ENCODE measurements around the gene AP4M1. TPM values are rescaled to one million over a fixed set of nuclear protein-coding genes. Genes with fewer than 3 reads are reported as not detected.
A peak's percentile ranks its signal among the peaks of the same experiment; 100 is the strongest.

The AP4M1 gene
- total RNA-seq, 2 experiments from 2014 or later = 25.0 to 33.8 TPM

- no TSS peak for BruUV-seq (replicated peaks)
- Histone ChIP-seq H3K4me3 (ENCODE audit: low read depth, low read length, poor library complexity, severe bottlenecking) (peak overlapping the region; percentile 90), H3K9me2 (ENCODE audit: insufficient read depth, low read length) (no peaks in the 10 kb centered on the region), H4K20me1 (ENCODE audit: insufficient read depth, low read length) (no peaks in the 10 kb centered on the region), H3K79me2 (ENCODE audit: insufficient read depth, low read depth, low read length) (peaks cover 7% of the 10 kb centered on the region; the same call in 1 of the 2 replicates), H3K36me3 (ENCODE audit: insufficient read depth, low read length) (peaks cover 45% of the 10 kb centered on the region), H3K4me1 (ENCODE audit: insufficient read depth, low read length, poor library complexity, severe bottlenecking) (peaks cover 24% of the 10 kb centered on the region), H3K9me3 (ENCODE audit: low read length) (no peaks in the 10 kb centered on the region), H3K4me2 (ENCODE audit: low read length) (peak overlapping the region; percentile 85), H2AFZ (ENCODE audit: low read length) (peak overlapping the region; percentile 82; the same call in 1 of the 2 replicates), H3K27ac (ENCODE audit: low read depth, low read length, poor library complexity, severe bottlenecking) (peak overlapping the region; percentile 72)
- ChIA-PET POLR2A (interaction anchor here (1.1 to 2.1 kb wide), 2 partner anchors 11 to 13 kb away, joined by 6 to 13 read pairs; partner anchors contain the start of genes AP4M1 and MCM7), CTCF (ENCODE audit: unreplicated experiment) (no interaction called here)
- TF ChIP-seq, protein P1, sequence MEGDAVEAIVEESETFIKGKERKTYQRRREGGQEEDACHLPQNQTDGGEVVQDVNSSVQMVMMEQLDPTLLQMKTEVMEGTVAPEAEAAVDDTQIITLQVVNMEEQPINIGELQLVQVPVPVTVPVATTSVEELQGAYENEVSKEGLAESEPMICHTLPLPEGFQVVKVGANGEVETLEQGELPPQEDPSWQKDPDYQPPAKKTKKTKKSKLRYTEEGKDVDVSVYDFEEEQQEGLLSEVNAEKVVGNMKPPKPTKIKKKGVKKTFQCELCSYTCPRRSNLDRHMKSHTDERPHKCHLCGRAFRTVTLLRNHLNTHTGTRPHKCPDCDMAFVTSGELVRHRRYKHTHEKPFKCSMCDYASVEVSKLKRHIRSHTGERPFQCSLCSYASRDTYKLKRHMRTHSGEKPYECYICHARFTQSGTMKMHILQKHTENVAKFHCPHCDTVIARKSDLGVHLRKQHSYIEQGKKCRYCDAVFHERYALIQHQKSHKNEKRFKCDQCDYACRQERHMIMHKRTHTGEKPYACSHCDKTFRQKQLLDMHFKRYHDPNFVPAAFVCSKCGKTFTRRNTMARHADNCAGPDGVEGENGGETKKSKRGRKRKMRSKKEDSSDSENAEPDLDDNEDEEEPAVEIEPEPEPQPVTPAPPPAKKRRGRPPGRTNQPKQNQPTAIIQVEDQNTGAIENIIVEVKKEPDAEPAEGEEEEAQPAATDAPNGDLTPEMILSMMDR (conservative IDR thresholded peaks at IDR 0.05; ENCODE audit: low read length) = no peak
- no peak for TF ChIP-seq EZH2phosphoT487 (IDR thresholded peaks at IDR 0.05; ENCODE audit: borderline replicate concordance, low read depth, low read length)
- intact Hi-C loops (cut with micrococcal nuclease; ENCODE audit: unreplicated experiment) = loop anchor here (10.0 kb wide), 1 partner anchor 795 kb away; the partner anchor contains the start of gene UFSP1
- DNase-seq (ENCODE audit: low spot score) = no peak
Observed at GRCh38 chr7:100089458-100090196, 11.8 kb upstream of the AP4M1 start.

DNA sequence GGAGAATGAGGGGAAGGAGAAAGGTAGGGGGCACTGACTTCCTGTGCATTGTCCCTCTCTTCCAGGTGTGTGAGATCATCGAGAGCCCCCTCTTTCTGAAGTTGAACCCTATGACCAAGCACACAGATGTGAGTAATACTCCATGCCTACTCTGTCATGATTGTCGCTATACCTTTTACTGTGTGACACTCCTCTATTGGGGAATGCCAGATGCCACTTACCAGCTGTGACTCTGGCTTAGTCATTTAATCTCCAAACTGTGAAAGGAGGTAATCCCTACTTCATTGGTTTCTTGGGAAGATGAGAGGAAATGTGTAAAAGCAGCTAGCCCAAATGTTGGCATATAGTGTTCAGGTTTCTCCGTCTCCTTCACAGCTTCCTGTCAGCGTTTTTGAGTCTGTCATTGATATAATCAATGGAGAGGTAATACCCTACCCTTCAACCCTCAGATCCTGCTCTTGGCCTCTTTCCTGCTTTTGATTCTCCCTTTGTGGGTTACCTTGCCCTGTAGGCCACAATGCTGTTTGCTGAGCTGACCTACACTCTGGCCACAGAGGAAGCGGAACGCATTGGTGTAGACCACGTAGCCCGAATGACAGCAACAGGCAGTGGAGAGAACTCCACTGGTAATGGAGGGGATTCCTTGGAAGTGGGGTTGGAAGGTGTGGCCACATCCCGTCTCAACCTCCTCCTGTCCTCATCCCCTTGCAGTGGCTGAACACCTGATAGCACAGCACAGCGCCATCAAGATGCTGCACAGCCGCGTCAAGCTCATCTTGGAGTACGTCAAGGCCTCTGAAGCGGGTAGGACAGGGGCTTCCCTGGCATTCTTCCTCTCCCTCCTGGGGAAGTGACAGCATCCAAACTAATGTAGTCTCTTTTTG is 10.7 kb upstream of the AP4M1 start:
- POLR2A ChIA-PET = interaction anchor here (0.5 to 2.1 kb wide), 2 partner anchors 12 to 308 kb away, joined by 3 to 13 read pairs; partner anchors contain the start of gene AP4M1
- peaks cover 56% of the 10 kb centered on the region for H3K36me3 ChIP-seq (ENCODE audit: insufficient read depth, low read length)

More for the DNA sequence above, 10.7 kb upstream of the AP4M1 start:
- BruUV-seq (replicated peaks) = no TSS peak
- Histone ChIP-seq H3K4me3 (ENCODE audit: low read depth, low read length, poor library complexity, severe bottlenecking) (no peak overlapping the region), H3K9me3 (ENCODE audit: low read length) (no peaks in the 10 kb centered on the region), H3K79me2 (ENCODE audit: insufficient read depth, low read depth, low read length) (peaks cover 11% of the 10 kb centered on the region; the same call in 1 of the 2 replicates), H2AFZ (ENCODE audit: low read length) (no peak overlapping the region), H3K4me1 (ENCODE audit: insufficient read depth, low read length, poor library complexity, severe bottlenecking) (peaks cover 24% of the 10 kb centered on the region), H3K4me2 (ENCODE audit: low read length) (peak overlapping the region; percentile 6; the same call in 1 of the 2 replicates), H4K20me1 (ENCODE audit: insufficient read depth, low read length) (0 out of 2 replicates have a peak, but pooled peaks cover 5% of the 10 kb centered on the region), H3K9me2 (ENCODE audit: insufficient read depth, low read length) (no peaks in the 10 kb centered on the region), H3K27ac (ENCODE audit: low read depth, low read length, poor library complexity, severe bottlenecking) (peak overlapping the region; percentile 16)
- DNase-seq (ENCODE audit: low spot score) = no peak
- CTCF ChIA-PET (ENCODE audit: unreplicated experiment) = no interaction called here
- TF ChIP-seq EZH2phosphoT487 (IDR thresholded peaks at IDR 0.05; ENCODE audit: borderline replicate concordance, low read depth, low read length) = no peak
- TF ChIP-seq, protein P1 (conservative IDR thresholded peaks at IDR 0.05; ENCODE audit: low read length) = no peak
- intact Hi-C loops (cut with micrococcal nuclease; ENCODE audit: unreplicated experiment) = no loop called here

All from OCI-LY7 (cell line).